Germinal center (tissue), 1 donor: Measurements from ENCODE around the gene GOLGA2.
"Not testable (repeated sequence)": the region's sequence is repeated elsewhere in the genome, so short reads cannot be mapped to it uniquely, and the experiment has no call there.

Source experiments
- DNase-seq: peaks from one replicate; pipeline ENCODE4 v3.0.0; 2012; ENCODE audit warnings: mixed read lengths, low spot score

GOLGA2 gene

DNA sequence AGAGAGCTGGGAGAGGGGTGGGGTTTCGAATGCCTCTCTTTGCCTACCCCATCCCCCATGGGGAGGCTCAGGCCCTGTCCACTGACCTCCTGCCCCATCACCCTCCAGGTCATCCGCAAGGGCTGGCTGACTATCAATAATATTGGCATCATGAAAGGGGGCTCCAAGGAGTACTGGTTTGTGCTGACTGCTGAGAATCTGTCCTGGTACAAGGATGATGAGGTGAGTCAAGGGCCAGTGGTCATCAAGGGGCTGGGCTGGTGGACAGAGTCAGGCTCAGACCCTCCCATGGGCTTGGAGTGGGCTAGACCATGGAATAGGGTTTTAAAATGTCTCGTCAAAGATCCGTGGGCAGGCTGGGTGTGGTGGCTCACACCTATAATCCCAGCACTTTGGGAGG, 33.7 kb downstream of the GOLGA2 start:
- DNase-seq: no peak

DNA sequence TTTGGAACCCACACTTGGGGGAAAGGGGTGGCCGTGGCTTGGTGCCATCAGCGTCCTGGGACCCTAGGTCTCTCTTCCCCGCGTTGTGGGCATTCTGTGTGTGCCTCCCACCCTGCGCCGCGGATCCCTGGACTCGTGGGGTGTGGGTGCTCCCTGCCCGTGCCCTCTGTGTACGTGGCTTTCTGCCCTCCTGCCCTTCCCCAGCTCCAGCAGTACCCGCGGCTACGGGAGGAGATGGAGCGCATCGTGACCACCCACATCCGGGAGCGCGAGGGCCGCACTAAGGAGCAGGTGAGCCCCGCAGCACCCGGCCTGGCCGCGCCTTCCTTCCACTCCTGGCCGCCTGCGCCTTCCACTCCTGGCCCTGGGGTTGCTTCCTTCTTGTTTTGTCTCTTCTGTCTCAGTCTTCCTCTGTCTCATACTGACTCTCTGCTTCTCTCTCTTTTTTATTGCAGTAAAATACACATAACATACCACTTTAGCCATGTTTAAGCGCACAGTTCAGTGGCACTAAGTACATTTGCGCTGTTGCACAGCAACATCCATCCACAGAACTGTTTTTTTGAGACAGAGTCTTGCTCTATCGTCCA, 41.9 kb downstream of the GOLGA2 start:
- no peak for DNase-seq

- no peak for DNase-seq
Observed at GRCh38 chr9:128232528-128233428, 43.0 kb downstream of the GOLGA2 start.

DNA sequence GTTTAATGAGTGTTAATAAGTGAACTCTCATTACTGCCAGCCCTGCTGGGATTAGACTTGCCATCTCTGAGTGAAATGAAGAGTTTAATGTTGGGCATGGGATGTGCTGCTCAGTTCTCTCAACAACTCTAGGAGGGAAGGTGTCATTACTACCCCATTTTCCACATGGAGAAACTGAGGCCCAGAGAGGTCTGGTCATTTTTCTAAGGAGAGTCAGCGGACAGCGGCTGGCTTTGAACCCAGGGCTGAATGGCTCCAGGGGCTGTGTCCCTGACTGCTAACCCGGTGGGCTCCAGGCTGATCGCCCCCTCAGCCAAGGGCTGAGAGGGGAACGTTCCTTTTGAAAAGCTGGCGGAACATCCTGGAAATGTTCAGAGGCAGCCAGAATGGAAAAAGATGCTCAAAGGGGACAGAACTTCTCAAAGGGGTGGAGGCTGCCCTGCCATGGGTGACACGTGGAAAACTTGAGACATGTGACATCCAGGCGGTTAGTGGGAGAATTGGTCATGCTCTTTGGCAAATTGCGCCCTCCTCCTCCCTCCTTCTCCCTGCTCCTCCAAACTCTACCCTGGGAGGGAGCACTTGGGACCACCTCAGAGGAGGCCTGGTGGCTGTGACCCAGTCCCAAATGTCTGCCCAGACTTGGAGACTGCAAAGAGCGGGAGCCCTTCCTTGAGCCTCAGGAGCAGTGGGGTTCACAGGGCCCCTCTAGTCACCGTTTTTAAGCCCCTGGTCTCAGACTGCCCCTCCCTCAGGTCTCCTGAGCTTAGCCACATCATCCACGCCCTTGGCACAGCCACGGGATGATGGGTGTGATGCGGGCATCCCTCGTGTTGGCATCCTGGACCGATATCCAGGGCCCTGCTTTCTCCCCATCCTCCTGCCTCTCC, 43.9 kb downstream of the GOLGA2 start:
- no peak for DNase-seq

- not testable (repeated sequence) for DNase-seq
Observed at GRCh38 chr9:128230897-128231296, 44.9 kb downstream of the GOLGA2 start.

DNA sequence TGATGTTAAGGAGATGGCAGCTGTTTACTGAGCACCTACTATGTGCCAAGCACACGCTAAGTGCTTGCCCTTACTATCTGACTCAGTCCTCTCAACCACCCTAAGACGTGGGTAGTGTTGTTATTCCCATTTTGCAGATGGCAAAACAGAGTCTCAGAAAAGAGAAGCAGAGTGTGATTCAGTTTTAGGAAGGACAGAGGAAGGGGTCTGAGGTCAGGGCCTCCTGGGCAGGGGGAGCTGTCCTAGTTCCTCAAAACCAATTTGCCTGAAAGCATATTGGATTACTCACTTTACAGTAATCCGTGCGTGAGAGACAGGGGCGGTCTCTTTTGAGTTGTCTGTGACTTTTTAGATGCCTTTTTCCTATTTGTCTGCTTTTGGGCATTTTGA, 49.4 kb downstream of the GOLGA2 start:
- DNase-seq: no peak

- no peak for DNase-seq
Observed at GRCh38 chr9:128225770-128226411, 49.9 kb downstream of the GOLGA2 start.

- DNase-seq: no peak
Observed at GRCh38 chr9:128224877-128225276, 50.9 kb downstream of the GOLGA2 start.

GRCh38 chr9:128222880-128223670, 52.7 kb downstream of the GOLGA2 start:
- no peak for DNase-seq

DNA sequence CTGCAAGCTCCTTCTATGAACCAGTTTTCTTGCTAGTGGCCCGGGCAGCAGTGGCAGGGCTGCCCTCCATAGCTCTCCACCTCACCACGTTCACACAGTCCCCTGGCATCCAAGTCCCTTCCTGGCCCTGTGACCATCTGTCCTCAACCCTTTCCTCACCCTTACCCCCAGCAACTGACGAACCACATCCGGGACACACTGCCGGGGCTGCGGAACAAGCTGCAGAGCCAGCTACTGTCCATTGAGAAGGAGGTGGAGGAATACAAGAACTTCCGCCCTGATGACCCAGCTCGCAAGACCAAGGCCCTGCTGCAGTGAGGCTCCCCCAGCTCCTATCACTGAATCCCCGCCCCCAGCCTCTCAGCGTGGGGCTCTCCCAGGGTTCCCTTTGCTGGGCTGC, 53.8 kb downstream of the GOLGA2 start:
- no peak for DNase-seq

DNA sequence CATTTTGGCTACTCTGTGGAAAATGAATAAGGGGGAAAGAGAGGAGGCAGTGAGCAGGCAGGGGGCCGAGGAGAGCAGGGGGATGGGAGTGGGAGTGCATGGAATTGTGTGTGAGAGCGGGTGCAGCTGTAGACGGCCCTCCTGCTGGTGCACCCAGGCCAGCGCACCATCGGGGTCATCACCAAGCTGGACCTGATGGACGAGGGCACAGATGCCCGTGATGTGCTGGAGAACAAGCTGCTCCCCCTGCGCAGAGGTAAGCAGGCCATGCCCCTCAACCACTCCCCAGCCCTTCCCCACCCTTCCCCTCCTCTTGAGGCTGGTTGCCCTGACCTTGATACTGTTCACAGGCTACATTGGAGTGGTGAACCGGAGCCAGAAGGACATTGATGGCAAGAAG, 56.0 kb downstream of the GOLGA2 start:
- DNase-seq: no peak

DNA sequence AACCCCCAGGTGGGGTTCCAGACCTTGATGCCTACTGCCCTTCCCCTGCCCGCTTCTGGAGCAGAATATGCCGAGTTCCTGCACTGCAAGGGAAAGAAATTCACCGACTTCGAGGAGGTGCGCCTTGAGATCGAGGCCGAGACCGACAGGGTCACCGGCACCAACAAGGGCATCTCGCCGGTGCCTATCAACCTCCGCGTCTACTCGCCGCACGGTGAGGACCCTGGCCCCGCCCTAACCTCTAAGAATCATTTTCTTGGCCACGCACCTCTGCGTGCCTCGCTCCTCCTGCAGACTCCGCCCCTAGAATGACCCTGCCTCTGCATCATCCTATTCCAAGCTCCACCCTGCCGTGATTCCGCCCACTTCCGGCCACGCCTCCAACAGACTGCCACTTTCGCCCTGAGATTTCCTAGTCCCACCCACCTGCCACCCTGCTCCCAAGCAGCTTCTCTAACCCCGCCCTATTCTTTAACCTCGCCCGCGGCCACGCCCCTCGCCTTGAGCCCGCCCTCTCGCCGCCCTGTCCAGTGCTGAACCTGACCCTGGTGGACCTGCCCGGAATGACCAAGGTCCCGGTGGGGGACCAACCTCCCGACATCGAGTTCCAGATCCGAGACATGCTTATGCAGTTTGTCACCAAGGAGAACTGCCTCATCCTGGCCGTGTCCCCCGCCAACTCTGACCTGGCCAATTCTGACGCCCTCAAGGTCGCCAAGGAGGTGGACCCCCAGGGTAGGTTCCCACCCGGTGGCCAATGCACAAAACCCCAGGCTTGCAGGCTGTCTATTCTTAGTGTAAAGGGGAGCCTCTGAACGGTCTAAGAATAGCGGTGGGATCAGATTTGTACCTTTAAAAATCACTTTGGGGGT, 57.1 kb downstream of the GOLGA2 start:
- DNase-seq: peak; percentile 98

GRCh38 chr9:128218172-128218517, 57.7 kb downstream of the GOLGA2 start:
- DNase-seq: no peak

DNA sequence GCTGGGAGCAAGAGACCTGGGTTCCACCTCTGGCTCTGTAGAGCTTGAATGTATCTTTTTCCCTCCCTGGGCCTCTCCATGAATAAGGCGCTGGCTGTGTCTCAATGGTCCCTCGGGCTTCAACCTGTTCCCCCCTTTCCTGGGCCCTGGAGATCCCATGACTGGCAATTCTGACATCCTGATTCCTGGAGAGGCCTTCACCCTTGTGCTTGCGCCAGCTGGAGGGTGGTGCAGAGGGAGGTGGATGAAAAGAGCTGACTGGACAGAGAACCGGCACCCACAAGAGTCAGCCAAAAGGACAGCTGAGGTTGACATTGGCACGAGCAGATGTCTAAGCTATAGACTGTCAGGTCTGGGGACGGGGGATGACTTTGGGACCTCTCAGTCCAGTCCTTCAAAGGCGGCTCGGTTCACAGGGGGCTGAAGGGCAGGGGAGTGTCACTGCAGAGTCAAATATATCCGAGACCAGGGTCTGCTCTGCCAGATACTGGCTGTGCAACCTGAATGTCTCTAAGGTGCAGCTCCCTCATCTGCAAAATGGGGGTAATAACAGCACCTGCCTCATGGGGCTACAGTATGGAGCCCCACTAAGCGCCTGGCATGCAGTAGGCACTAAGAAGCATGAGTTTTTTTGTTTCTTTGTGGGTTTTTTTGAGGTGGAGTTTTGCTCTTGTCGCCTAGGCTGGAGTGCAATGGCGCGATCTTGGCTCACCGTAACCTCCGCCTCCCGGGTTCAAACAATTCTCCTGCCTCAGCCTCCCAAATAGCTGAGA, 58.8 kb downstream of the GOLGA2 start:
- no peak for DNase-seq

GRCh38 chr9:128215491-128216409, 60.1 kb downstream of the GOLGA2 start:
- no peak for DNase-seq

DNA sequence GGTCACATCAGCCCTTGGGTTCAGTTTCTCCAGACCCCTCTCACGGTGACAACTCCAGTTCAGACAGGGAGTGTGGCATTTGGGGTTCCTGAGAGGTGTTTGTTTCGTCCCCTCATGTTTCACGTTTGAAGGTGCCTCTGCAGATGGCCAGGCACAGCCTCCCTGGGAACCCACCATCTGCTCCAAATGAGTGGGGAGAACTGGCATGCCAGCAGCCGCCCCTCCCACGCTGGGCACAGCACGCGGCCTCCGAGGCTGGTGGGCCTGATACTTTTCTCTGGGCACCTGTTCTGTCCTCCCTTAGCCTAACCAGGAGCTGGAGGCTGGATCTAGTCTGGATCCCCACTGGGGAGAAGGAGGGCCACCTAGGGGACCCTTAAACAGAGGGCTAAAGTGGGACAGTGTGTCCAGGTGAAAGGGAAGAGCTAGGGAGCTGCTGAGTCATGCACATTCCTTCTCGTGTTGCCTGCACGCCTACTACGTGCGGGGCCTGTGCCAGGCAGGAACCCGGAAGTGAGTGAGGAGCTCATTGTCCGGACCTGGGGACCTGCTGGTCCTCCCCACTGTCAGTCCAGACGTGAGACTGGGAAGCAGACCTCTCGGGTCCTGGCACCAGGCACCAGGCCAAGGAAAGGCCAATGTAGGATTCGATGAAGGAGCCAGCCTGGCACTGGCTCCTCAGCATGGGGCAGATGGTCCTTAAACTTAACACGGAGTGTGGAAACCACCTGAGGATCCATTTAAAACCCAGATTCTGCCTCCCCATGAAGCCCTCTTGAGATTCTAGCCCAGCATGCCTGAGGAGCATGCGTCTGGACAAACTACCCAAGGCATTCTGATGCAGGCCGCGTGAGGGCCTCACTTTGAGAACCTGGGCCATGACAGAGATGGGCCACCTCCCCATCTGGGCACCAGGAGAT, 61.0 kb downstream of the GOLGA2 start:
- DNase-seq: no peak

DNA sequence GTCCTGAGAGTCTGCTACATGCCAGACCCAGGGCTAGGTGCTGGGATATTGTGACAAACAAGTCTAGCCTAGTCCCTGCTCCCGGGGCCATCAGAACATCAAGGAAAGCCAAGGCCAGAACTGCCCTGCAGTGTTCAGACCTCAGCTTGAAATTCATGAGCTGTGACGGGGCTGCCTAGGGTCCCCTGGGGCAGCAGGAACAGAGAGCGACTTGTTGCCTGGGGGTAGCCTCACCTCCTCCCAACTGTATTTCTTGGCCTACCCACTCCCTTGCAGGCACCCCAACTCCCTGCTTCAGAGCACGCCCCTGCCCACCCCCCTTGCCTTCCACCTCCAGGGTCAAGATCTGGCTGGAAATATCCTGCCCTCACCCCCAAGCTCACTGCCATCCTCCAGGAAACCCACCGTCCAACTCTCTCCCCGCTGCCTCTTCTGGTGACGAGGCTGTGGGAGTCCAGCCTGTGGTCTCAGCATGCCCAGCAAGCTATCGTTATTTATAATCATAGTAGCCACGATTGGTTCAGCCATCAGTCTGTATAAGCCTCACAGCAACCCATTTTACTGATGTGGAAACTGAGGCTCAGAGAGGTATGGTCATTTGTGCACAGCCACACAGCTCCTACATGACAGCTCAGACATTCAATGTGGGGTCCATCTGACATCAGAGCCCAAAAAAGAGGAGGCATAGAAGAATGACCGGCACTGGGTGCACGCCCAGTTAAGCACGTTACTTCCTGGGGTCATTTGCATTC, 61.9 kb downstream of the GOLGA2 start:
- no peak for DNase-seq
